GM15510 (cell line): ENCODE data around the gene LRBA.

ENCODE experiments used
- POLR2A ChIP-seq: IDR thresholded peaks from 3 replicates; pipeline ENCODE4 v1.6.1; 2011; ENCODE audit warnings: borderline replicate concordance; ENCODE audit not compliant: insufficient read length; ENCODE audit errors: extremely low read depth

Gene LRBA

DNA sequence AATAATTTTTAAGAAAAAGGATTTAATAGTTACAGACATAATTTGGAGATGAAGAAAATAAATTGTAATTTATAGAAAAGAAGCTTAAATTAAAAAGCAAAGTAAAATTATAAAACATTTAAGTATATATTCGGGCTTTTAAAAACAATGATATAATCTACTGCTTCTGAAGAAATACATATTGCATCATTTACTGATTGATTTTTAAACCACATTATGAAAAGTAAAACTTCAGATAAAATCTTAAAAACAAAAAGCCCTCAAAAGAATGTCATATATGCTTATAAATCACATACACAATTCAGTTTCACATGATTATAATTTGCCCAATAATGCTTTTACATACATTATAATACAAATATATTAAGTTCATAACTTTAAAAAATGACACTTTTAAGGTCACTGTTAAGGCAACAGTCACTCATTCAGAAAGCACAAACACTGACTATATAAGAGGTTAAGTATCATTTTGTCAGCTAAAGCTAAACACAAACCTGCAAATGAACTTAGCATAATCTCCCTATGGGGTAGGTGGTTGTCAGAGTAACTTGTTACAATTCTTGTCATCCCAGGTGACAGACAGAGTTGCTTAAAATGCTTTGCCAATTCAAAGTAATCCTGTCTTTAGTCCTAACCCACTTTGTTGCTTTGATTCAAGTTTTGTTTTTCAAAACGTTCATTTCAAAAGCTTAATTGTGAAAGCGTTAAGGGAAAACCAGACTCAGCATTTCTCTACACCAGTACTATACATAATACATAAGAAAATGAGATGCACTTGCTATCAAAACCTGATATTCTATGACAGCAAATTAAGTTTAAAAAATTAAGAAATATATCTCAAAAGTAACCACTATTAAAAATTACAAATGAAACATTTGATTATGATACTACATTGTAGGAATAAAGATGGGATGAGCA lies 523.7 kb downstream of the LRBA start:
- no peak for TF ChIP-seq POLR2A

DNA sequence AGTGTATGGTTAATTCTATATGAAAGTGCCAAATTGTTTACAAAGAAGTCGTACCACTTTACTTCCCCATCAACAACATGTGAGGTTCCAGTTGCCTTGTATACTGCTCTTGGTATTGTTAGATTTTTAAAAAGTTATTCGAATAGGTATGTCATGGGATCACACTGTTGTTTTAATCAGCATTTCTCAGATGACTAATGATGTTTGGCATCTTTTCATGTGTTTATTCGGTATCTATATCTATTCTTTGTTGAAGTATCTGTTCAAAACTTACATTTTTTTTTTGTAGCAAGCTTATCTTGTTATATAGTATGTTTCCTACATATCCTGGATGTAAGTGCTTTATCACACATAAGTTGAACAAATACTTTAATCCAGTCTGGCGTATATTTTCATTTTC lies 532.5 kb downstream of the LRBA start:
- no peak for TF ChIP-seq POLR2A

DNA sequence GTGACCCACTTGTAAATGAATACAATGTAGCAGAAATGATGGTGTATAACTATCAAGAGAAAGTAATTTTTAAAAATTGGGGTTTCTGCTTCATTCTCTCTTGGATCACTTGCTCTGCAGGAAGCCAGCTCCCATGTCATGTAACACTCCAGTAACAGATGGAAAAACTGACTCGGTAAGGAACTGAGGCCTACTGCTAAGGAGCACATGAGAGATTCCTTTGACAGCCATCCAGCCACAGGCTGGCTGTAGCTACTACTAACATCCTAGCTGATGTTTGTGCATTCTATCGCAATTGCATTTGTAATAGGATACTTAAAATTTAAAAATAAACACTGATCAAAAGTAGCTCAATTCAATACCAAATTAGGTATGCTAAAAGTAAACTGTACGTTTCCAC lies 535.4 kb downstream of the LRBA start:
- no peak for TF ChIP-seq POLR2A

DNA sequence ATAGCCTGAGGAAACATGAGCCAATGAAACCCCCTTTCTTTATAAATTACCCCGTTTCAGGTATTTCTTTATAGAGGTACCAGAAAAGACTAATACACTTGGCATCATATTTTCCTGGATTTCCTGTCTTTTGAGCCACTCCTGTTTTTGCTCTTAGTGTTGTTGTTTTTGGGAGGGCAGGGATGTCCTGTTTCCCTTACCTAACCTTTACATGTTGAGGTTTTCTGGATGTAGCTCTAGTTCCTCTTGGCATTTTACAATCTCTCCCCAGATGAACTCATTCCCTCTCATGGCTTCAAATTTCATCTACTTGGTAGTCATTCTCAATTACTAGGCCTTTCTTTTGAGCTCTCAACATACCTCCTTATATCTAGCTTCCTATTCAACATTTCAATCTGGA lies 537.2 kb downstream of the LRBA start:
- TF ChIP-seq POLR2A = no peak

DNA sequence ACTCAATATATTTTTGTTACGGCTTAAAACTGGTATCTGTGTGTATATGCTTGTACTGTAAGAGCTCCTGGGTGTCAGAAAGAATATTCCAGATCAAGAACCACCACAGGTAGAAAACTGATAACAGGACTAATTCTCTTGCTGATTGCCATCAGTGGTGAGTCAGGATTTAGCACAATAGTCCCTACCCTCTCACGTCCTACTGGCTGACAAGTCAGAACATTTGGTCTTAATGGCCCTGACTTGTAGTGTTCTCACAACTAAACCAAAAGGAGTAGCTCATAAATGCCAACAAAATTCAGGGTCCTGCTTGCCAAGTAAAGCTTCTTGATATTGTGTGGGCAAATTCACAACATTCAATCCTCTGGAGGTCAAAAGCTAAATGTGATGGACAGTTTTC lies 538.3 kb downstream of the LRBA start:
- TF ChIP-seq POLR2A = no peak

DNA sequence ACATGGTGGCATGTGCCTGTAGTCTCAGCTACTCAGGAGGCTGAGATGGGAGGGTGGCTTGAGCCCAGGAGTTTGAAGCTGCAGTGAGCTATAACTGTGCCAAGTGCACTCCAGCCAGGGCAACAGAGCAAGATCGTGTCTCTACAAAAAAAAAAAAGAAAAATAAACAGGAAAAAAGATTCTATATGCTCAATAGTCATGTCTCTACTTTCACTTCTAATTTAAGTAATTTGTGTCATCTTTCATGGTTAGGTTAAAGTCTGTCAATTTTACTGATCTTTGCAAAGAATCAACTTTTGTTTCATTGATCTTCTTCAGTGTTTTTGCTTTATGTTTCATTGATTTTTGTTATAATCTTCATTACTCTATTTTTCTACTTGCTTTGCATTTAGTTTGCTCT lies 539.3 kb downstream of the LRBA start:
- TF ChIP-seq POLR2A = no peak

DNA sequence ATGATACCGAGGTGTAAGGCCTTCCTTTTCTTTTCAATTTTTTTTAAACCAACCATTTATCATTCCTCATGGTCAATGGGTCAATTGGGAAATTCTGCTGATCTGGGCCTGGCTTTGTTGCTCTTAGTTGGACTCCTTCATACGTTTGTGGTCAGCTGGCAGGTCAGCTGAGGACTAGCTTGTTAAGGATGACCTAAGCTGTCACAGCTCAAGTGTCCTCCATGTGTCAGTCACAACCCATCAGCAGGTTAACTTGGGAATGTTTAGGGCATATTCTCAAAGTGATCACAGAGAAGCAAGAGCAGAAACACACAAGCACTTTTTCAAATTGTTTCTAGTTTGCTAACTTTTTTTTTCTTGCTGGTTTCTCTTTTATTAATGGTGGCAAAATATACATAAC lies 550.6 kb downstream of the LRBA start:
- no peak for TF ChIP-seq POLR2A

DNA sequence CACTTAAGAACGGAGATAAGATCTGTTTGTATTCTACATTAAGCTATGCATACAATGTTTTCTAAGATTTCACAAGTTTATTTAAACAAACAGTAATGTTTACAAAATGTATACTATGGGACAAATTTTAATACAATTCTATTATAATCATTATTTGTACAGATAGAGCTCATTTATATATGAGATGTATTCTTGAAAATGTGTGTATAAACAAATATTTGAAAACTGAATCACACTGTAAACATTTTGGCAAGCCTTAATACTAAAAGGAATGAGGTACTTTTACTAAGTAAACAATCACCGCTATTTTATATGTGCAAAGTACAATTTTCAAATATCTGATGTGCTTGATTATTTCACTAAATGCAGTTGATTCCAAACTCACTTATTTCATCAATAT lies 552.3 kb downstream of the LRBA start:
- TF ChIP-seq POLR2A = no peak

DNA sequence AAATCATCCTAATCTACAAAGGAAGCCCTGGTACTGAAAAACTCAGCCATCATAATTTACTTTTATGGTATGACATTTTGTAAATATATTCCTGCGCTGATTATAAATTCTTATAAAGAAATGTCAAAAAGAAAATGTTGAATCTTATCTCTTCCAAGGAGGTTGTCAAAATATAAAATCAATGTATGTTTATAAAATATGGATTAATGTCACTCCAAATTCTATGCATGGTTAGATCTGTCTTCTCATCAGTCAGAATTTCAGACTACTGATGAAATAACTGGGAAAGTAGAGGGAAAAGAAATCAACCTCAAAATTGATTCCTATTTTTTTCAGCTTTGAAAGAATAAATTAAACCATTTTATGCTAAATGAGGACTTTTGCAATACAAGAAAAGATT lies 553.1 kb downstream of the LRBA start:
- TF ChIP-seq POLR2A = no peak

DNA sequence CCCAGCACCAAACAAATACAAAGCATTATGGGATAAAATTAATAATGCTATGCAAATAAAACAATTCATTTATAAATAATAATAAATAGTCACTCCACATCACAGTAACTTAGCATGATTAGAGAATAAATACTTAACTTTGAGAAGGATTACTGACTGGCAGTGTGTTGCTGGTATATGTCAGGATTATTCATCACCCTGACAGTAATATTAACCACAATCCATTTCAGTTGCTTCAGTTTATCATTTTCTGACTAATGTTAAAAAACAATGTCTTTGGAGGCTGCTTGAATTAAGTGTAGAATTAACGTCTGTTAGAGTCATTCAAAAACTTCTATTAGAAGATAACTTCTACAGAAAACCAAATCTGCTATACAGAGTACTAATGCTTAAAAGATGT lies 557.3 kb downstream of the LRBA start:
- no peak for TF ChIP-seq POLR2A

DNA sequence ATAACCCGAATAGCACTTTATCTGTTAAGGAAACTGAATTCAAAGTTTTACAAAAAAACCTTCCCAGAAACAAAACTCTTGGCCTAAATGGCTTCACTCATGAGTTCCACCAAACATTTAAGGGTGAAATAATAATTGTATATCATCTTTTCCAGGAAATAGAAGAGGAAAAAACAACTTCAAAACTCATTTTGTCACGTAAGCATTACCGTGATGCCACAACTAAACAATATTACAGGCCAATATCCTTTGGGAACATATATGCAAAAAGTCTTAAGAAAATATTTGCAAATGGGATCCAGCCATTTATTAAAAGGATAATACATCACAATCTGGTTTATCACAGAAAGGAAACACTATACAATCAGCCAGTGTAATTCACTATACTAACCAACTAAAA lies 563.2 kb downstream of the LRBA start:
- no peak for TF ChIP-seq POLR2A

DNA sequence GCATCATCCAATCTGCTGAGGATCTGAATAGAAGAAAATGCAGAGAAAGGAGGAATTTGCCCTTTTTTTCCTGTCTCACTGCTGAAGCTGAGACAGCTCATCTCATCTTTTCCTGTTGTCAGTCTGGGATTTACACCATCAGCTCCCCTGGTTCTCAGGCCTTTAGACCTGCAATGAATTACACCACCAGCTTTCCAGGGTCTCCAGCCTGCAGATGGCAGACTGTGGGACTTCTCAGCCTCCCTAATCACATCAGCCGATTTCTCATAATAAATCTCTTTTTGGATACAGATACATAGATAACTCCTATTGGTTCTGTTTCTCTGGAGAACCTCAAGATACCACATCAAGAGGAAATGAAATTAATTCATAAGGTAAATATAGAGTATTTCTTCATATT lies 567.7 kb downstream of the LRBA start:
- TF ChIP-seq POLR2A = no peak

DNA sequence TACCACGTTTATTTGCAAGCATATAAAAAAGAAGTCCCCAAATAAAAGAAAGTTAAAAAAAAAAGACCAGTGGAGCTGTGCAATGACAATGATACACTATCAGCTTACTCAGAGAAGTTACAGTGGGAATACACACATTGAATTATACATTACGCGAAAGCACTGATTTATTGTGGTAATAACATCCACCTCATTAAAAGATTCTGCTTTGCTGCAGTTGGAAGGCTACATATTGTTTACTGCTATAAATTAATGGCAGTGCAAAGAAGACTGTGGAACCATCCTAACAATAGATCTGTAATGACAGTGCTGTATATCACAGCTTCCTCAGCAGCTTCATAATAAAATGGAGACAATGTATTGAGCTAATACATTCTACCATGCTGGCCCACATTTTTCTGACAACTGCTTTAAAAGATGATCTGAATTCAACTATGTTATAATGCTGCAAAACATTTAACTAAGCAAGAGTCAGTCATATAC lies 575.6 kb downstream of the LRBA start:
- TF ChIP-seq POLR2A = no peak

DNA sequence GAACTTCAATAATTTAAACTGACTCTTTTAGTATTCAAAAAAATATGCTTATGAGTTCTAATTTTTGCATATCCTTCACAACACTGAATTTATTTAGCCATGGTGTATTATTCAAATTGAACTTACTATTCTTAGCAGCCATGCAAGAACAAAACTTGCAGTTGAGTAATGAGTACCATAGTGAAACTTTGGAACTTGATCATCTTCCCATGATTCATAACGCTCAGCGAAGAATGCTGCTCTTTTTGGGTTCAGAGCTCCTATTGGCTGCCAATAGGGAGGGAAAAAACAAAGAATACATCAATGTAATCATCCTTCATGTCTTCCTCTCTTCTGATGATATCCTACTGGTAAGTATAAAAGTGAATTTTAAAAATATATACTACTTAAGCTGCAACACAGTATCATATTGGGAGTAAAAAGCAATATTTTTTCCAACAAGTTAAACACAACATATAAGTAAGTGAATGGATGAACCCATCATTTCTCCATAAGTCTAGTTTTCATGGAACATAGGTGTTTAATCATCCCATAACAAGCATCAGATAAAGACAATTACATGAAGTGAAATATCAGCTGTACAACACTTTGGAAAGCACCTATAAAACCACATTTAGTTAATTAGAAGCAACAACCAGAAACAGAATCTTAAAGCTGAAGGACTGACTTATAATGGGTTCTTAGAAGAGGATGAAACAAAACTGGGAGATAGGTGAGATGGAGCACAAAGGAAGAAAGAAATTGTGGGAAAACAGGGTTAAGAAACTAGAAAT lies 578.3 kb downstream of the LRBA start:
- TF ChIP-seq POLR2A = no peak

DNA sequence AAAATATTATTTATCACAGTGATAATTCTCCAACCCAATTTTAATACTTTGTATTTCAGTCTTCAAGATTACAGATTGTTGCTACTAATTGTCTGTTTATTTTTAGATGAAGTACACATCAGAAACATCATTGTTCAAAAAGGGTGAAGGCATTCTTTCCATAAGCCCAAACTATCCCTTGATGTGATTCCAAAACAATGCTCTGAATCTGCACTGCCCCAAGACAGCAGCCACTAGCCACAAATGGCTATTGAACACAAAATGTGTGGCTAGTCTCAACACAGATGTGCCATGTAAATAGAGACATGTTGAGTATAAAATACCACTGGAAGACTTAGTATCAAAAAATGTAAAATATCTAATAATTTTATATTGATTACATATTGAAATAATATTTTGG lies 583.9 kb downstream of the LRBA start:
- no peak for TF ChIP-seq POLR2A

DNA sequence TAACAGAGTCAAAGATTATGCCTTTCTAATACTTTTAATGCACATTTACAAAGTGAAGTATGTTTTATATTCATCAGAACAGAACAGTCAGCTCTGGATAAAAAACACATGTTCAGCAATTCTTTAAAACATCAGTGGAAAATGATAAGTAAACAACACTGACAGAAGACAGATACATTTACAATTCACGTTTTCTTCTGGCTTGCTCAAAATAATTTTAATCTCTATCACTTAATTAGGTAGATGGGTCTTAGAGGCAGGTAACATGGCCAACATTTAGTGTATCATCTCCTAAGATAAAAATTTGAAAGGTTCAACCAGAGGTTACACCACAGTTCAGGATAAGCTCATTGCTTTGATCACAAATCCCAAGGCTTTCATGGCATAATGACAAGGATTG lies 589.9 kb downstream of the LRBA start:
- no peak for TF ChIP-seq POLR2A

DNA sequence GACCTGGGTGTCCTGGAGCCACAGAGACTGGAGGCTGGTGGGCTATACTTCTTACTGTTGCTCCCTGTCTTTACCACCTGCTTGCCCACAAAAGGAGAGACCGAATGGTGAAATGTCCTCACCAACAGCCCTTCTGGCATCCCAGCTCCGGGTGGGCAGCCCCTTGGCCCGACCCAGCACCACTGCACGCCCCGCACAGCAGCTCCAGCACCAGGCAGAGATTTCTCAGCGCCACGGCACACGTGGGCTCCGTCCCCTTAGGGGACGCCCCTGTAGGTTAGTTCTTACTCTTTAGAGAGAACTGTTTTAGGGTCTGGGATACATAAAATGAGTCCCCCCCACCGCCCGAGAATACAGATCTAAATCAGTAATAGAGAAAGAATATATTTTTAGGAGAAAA lies 591.6 kb downstream of the LRBA start:
- TF ChIP-seq POLR2A = no peak

DNA sequence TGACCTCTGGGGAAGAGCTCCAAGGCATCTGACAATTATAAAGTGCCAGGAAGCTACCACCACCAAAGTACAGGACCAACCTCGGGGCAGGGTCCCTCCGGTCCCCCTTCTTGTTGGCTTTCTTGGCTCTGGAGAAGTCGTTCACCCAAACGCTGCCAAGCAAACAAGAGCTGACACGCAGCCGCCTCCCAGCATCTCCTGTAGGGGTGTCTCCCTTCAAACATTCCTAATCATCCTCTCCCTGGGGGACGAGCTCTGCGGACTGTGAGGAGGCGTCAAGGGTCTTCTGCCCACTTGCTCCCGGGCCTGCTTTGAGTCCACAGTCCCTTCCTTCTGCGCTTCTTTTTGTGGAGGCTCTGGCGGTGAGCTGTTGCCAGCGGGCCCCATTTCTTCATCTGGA lies 592.0 kb downstream of the LRBA start:
- no peak for TF ChIP-seq POLR2A
